Hindlimb muscle (tissue), 1 donor: ENCODE measurements around the gene CDH4. TPM values are rescaled to one million over a fixed set of nuclear protein-coding genes. Genes with fewer than 3 reads are reported as not detected.

ENCODE experiments used
- DNase-seq: peaks from one replicate; pipeline ENCODE4 v3.0.0-alpha.2; 2013
- polyA plus RNA-seq: library from polyadenylated mRNA; unstranded; fragments of 120-200 nt; gene quantifications from one replicate; pipeline ENCODE4 v1.2.1, GENCODE V29; 2013; ENCODE audit not compliant: insufficient read length

Gene CDH4
- polyA plus RNA-seq, 1 donor: 1.0 TPM

GRCh38 chr20:61951695-61952533 is 699.9 kb downstream of the CDH4 start:
- DNase-seq: peak; percentile 63

DNA sequence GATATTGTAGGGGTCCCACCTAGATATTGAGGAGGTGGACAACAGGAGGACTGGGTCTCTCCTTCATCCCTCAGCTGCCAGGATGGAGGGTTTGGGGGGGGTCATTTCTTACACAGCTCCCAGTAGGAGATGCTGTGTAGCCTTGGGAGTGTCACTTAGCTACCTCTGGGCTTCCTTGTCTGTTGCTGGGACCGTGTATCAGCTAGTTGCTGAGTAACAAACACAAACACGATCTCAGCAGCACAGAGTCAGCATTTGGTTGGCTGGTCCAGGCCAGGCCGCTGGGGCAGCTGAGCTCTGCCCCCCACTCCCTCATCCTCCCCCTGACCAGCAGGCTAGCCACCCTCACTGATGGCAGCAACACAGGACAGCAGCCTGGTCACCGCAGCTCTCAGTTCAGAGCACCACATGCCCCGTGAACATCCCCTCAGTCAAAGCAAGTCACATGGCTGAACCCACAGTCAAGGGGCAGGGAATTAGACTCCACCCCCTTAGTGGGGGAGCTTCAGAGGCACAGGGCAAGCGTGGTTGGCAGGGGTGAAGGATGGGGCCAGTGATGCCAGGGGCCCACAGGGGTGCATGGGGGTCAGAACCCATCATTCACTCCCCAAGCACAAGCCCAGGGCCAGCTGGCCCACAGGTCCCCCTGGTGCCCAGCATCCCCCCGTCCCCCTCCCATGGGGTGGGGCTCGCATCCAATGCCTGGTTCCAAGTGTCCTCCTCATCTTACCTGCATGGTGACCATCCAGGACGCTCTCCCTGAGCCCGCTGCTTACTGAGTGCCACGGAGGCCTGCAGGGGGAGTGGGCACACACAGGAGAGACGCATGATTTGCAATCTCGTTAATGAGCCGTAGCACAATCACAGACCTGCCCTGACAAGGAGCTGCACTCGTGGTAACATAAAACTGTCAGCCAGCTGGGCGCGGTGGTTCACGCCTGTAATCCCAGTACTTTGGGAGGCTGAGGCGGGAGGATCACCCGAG is 701.3 kb downstream of the CDH4 start:
- no peak for DNase-seq

- DNase-seq: no peak
Measured at GRCh38 chr20:61954276-61955021, 702.4 kb downstream of the CDH4 start.

DNA sequence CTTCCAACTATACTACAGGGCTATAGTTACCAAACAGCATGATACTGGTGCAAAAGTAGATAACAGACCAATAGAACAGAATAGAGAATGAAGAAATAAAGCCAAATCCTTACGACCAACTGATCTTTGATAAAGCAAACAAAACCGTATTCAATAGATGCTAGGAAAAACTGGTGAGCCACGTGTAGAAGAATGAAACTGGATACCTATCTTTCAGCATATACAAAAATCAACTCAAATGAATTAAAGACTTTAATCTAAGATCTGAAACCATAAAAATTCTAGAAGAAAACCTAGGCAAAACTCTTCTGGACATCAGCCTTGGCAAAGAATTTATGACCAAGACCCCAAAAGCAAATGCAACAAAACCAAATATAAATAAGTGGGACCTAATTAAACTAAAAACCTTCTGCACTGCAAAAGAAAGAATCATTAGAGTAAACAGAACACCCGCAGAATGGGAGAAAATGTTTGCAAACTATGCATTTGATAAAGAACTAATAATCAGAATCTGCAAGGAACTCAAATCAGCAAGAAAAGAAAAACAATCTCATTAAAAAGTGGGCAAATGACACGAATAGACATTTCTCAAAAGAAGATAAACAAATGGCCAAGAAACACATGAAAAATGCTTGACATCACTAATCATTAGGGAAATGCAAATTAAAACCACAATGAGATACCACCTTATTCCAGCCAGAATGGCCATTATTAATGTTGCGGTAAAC is 703.8 kb downstream of the CDH4 start:
- DNase-seq: no peak

DNA sequence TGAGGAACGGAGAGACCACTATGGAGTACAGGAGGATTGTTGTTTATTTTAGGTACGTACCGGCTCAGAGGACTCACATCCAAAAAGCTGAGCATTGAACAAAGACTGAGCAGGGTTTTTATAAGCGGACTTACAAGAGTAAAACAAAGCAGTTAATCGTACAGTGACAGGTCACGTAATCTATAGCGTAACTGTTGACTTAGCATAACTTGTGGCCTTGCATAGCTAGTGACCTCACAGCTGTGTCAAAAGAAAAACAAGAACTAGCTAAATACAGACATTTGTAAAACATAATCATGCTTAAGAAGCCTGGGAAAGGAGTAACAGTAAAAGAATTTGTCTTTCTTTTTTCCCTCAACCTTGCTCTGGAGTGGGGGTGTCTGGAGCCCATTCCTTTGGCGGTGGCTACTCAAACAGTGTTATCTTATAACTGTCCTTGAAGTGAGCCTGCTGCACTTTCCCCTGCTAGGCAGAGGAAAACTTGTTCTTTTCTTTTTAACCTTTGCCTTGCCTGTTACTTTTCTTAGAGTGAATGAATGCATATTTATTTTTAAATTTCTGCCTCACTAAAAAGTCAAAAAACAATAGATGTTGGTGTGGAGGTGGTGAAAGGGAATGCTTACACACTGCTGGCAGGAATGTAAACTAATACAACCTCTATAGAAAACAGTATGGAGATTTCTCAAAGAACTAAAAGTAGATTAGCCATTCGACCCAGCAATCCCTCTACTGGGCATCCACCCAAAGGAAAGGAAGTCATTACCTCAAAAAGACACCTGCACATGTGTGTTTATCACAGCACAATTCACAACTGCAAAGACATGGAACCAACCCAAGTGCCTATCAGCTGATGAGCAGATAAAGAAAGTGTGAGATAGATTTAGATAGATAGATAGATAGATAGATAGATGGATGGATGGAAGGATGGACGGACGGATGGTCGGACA is 704.6 kb downstream of the CDH4 start:
- no peak for DNase-seq

- DNase-seq: no peak
Measured at GRCh38 chr20:61957961-61958715, 706.1 kb downstream of the CDH4 start.

DNA sequence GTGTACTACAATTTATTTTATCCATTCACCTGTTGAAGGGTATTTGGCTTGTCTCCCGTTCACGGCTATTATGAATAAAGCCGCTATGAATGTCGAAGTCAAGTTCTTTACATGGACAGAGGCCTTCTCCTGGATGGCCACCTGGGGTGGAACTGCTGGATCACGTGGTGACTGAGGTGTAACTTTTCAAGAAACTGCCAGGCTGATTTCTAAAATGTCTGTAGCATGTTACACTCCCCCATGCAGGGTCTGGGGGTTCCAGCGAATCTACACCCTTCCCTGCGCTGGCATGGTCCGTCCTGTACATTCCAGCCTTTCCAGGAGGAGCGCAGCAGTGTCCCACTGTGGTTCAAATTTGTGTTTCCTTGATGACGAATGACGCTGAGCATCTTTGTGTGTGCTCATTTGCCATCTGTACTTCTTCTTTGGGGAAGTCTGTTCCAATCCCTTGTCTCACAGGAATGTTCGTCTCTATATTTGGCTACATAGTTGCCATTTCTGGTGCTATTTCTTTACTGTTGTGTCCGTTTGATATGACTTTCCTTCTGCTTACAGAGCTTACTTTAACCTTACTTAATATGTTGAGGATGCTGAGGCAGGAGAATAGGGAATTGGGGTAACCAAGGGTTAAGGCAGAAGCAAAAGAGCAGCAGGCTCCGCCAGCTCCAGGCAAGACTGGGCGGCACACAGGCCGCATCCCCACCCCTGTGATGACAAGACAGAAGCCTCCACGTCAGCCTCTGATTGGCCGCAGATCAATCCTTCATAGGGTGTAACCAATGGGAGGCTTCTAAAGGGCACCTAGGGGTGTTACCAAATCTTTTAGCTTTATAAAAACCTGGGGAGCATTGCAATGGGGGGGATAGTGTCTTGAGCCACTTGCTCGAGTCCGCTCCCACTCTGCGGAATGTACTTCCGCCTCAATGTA is 707.0 kb downstream of the CDH4 start:
- no peak for DNase-seq

DNA sequence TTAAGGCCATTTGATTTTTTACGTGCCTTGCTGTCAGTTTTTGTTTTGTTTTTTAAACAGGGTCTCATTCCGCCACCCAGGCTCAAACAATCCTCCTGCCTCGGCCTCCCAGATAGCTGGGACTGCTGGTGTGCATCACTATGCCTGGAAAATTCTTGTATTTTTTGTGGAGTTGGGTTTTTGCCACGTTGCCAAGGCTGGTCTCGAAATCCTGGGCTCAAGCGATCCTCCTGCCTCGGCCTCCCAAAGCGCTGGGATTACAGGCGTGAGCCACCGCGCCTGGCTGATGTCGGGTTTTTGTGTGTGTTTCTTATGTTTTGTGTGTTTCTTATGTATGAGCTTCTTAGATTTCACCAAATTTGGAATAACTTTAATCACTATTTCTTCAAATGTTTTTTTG is 708.8 kb downstream of the CDH4 start:
- DNase-seq: no peak

DNA sequence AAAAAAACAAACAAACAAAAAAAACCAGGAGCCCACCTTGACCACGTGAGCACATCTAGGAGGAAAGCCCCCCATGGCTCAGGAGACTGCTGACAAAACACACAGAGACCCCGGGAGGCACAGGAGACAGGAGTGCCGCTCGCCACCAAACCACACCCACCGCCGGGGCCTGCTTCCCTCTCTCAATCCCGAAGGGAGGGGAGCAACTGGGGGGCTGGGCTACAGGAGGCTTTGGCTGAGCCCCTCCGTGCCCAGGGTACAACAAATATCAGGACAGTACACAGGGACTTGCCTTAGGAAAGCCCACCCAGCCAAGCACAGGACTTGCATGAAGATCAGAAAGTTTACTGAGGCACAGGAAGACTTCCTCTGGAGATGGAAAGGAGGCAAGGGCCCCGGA is 711.1 kb downstream of the CDH4 start:
- DNase-seq: no peak

- DNase-seq: no peak
Measured at GRCh38 chr20:61963885-61964674, 712.0 kb downstream of the CDH4 start.

GRCh38 chr20:61964675-61965605 is 712.9 kb downstream of the CDH4 start:
- DNase-seq: no peak

DNA sequence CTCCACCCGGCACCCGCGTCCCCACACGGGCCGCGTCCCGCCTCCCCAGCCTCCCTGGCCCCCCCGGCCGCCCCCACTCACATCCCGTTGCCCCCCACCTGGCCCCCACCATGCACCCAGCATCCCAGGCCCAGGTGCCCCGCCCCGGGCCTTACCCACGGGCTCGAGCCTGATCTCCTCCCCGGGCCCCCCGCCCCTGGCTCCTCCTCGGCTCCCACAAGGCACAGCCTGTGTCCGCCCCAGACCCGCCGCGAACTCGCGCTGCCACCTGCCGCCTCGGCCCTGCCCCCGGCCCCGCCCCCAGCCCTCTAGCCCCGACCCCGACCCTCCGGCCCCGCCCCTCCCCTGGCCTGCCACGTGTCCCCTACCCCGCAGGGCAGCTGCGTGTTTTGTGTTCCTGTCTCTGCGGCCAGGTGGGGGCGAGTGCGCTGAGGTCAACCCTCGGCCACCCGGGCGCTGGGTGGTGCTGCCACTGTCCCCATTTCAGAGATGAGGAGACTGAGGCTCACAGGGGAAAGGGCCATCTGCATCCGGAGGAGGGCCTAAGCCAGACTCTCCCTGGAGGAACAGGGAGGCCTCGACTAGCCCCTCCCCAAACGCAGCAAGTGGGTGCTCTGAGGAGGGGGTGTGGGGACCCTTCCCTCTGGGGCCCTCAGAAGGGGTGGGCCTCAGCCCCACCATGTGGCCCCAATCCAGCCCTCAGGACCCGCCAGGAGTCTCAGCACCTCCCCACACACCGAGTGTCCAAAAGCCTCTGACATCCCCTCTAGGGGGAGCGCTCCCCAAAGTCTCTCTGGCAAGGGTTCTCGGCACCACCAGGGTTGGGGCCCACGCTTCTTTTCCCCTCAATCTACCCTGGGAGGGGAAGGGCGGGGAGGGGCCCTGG is 713.8 kb downstream of the CDH4 start:
- DNase-seq: no peak

DNA sequence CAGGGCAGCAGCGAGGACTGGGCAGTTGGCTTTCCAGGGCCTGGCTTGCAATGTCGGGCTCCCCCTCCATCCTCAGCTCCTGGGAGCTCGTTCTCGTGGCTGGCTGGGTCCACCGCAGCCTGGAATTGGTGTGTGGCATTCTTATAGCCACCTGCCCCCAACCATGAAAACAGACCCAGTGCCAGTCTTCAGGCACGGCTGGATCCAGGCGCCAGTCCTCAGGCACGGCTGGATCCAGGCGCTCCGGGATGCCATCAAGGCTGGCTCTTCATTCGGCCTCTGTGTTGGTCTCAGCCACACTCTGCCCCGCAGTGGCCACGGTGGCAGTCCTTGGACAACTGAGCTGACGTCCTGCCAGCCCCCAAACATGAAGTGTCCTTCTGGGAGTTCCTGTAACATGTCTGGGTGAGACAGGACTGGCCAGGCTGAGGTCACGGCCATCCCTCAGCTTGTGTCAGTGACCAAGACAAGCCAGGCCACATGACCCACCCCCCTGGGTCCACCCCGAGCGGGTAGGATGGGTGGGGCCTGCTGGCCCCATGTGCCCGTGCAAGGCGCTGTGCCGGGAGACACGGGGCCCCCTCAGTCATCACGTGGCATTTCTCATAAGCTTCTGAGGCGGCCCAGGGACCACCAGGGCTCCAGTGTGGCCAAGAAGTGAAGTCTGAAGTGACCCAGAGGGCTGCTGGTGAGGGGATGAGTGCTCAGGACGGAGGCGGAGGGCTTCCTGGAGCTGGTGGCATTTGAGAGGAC is 714.6 kb downstream of the CDH4 start:
- DNase-seq: no peak

DNA sequence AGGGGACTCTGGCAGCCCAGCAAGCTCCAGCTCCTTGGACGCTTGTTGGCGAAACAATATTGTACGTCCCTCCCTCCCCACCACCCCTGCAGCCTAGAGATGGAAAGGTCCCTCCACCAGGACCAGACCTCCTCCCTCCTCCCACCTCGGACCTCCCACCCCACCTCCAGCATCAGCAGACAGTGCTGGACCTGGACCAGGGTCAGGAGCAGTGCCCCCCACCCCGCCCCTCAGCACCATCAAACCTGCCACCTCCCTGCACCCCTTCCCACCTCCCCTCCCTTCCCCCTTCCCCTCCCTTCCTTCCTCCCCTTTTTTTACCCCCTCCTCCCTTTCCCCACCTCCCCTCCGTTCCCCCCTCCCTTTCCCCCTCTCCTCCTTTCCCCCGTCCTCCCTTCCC is 715.2 kb downstream of the CDH4 start:
- DNase-seq: no peak
